Measurements from ENCODE around the gene CEP72. TPM values are rescaled to one million over a fixed set of nuclear protein-coding genes. Genes with fewer than 3 reads are reported as not detected.

CEP72 gene
- total RNA-seq, 1 experiment from 2014 or later: 17.3 TPM

DNA sequence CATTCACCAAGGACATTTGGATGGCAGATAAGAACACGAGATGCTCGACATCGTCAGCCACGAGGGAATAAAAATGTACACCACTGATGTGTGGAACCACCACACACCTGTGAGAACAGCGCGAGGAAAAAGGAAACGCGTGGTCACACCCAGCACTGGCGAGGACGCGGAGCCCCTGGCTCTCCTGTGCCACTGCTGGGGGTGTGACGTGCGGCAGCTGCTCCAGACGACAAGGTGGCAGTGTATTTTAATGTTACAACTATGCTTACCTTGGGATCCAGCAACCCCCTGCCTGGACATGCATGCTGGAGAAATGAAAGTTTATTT lies 13.6 kb upstream of the CEP72 start:
- DNase-seq (no peak), ATAC-seq (no peak)
- intact Hi-C loops (cut with micrococcal nuclease): no loop called here
- peaks cover 58% of the 10 kb centered on the region for H3K27me3 ChIP-seq (ENCODE audit: low read length)
- no peaks in the 10 kb centered on the region for H3K36me3 ChIP-seq (ENCODE audit: low read depth, low read length)
- H3K9me3 ChIP-seq (ENCODE audit: low read length): no peaks in the 10 kb centered on the region
- no peaks in the 10 kb centered on the region for H3K4me1 ChIP-seq (ENCODE audit: insufficient read depth, low read length)
- ChIA-PET POLR2A (ENCODE audit: unreplicated experiment) (no interaction called here), CTCF (no interaction called here)
- no peaks in the 10 kb centered on the region for H3K79me2 ChIP-seq (ENCODE audit: low read length)
- no peak overlapping the region for H2AFZ ChIP-seq (ENCODE audit: low read length)
- TF ChIP-seq EZH2 (IDR thresholded peaks at IDR 0.05; ENCODE audit: low read length, unreplicated experiment) (no peak), EZH2phosphoT487 (IDR thresholded peaks at IDR 0.05; ENCODE audit: borderline replicate concordance, low read length) (no peak)
- TF ChIP-seq, protein P1, sequence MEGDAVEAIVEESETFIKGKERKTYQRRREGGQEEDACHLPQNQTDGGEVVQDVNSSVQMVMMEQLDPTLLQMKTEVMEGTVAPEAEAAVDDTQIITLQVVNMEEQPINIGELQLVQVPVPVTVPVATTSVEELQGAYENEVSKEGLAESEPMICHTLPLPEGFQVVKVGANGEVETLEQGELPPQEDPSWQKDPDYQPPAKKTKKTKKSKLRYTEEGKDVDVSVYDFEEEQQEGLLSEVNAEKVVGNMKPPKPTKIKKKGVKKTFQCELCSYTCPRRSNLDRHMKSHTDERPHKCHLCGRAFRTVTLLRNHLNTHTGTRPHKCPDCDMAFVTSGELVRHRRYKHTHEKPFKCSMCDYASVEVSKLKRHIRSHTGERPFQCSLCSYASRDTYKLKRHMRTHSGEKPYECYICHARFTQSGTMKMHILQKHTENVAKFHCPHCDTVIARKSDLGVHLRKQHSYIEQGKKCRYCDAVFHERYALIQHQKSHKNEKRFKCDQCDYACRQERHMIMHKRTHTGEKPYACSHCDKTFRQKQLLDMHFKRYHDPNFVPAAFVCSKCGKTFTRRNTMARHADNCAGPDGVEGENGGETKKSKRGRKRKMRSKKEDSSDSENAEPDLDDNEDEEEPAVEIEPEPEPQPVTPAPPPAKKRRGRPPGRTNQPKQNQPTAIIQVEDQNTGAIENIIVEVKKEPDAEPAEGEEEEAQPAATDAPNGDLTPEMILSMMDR (conservative IDR thresholded peaks at IDR 0.05; ENCODE audit: low read depth, low read length): no peak
- no peak overlapping the region for H3K9ac ChIP-seq (ENCODE audit: low read length)
- H3K27ac ChIP-seq (ENCODE audit: low read length): no peak overlapping the region
- no peaks in the 10 kb centered on the region for H3F3A ChIP-seq (ENCODE audit: low read length, unreplicated experiment)
- H3K4me3 ChIP-seq (ENCODE audit: low read length): no peak overlapping the region
- no peak overlapping the region for H3K4me2 ChIP-seq (ENCODE audit: low read length)
- no TSS peak for BruUV-seq (replicated peaks)
- no peaks in the 10 kb centered on the region for H4K20me1 ChIP-seq (ENCODE audit: low read length)
- no peaks in the 10 kb centered on the region for H3K9me2 ChIP-seq (replicated peaks; ENCODE audit: low read length)

DNA sequence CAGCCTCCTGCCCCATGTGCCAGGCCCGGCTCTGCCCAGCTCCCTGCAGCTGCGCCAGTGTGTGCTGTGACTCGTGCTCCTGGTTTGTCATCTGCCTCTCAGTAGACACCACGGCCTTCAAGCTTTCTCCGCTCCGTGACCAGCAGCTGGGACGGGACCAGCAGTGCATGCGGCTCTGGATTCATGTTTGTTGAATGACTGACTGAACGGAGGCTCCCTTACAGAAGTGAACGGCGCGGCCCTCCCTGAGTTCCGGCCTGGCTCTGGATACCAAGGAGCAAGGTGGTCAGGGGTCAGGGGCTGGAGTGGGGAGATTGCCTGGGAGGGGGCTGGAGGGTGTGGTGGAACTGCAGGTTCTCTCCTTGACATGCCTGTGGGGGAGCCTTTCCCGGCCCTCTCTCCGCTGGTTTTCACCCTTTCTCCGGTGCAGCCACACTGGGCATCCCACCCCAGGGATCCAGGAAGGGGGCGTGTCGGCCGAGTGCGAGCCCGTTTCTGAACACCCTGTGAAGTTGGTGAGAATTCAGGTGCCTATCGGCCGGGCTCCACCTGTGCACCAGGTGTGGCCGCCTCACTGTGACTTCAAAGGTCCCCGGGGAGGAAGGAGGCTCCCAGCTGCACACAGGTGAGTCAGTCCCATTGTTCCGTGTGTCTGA lies 11.1 kb upstream of the CEP72 start:
- Histone ChIP-seq H4K20me1 (ENCODE audit: low read length) (no peaks in the 10 kb centered on the region), H2AFZ (ENCODE audit: low read length) (no peak overlapping the region), H3K4me2 (ENCODE audit: low read length) (no peak overlapping the region), H3K27ac (ENCODE audit: low read length) (no peak overlapping the region), H3K4me1 (ENCODE audit: insufficient read depth, low read length) (no peaks in the 10 kb centered on the region), H3K27me3 (ENCODE audit: low read length) (peaks cover 36% of the 10 kb centered on the region), H3K9ac (ENCODE audit: low read length) (no peak overlapping the region), H3K9me3 (ENCODE audit: low read length) (no peaks in the 10 kb centered on the region), H3K4me3 (ENCODE audit: low read length) (no peak overlapping the region), H3F3A (ENCODE audit: low read length, unreplicated experiment) (no peaks in the 10 kb centered on the region), H3K79me2 (ENCODE audit: low read length) (no peaks in the 10 kb centered on the region), H3K9me2 (replicated peaks; ENCODE audit: low read length) (no peaks in the 10 kb centered on the region), H3K36me3 (ENCODE audit: low read depth, low read length) (no peaks in the 10 kb centered on the region)
- intact Hi-C loops (cut with micrococcal nuclease): no loop called here
- ChIA-PET POLR2A (ENCODE audit: unreplicated experiment) (no interaction called here), CTCF (no interaction called here)
- ATAC-seq (peak; percentile 35; the same call in 1 of the 2 replicates), DNase-seq (peak; percentile 5)
- no TSS peak for BruUV-seq (replicated peaks)
- TF ChIP-seq, protein P1 (conservative IDR thresholded peaks at IDR 0.05; ENCODE audit: low read depth, low read length): no peak
- no peak for TF ChIP-seq EZH2 (IDR thresholded peaks at IDR 0.05; ENCODE audit: low read length, unreplicated experiment)
- no peak for TF ChIP-seq EZH2phosphoT487 (IDR thresholded peaks at IDR 0.05; ENCODE audit: borderline replicate concordance, low read length)

DNA sequence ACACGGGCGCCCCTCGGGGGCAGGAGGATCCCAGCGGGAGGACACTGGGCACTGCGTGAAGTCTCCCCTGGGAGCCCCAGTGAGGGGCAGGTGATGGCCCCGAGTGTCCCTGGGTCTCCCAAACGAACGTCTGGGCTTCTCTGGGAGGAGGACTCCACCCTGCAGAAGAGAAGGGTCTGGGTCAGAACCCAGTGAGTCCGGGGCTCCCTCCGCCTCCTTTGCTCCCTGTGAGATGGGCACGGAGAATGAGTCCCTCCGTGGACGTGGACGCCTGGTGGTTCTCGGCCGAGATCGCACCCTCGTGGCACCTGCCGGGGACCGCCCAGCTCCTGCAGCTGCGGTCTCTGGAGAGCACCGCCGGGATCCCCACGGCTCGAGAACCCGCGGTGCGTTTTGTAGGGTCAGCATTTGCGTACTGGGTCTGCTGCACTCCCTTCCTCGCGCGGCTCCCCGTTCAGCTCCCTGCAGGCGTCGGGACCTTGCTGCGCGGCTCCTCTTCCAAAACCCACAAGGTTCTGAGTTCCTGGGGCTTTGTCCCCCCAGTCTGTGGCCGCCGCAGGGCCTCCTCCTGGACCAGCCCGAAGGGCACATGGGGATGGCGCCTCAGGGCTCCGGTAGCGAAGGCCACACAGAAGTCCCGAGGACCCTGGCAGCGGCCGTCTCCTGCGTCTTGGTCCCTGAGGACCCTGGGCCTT lies 10.2 kb upstream of the CEP72 start:
- Histone ChIP-seq H3K4me2 (ENCODE audit: low read length) (no peak overlapping the region), H3K9me2 (replicated peaks; ENCODE audit: low read length) (no peaks in the 10 kb centered on the region), H3K9ac (ENCODE audit: low read length) (no peak overlapping the region), H3K27me3 (ENCODE audit: low read length) (peaks cover 27% of the 10 kb centered on the region), H4K20me1 (ENCODE audit: low read length) (no peaks in the 10 kb centered on the region), H3K27ac (ENCODE audit: low read length) (no peak overlapping the region), H3F3A (ENCODE audit: low read length, unreplicated experiment) (no peaks in the 10 kb centered on the region), H3K4me3 (ENCODE audit: low read length) (no peak overlapping the region), H3K9me3 (ENCODE audit: low read length) (no peaks in the 10 kb centered on the region), H3K79me2 (ENCODE audit: low read length) (no peaks in the 10 kb centered on the region), H3K4me1 (ENCODE audit: insufficient read depth, low read length) (no peaks in the 10 kb centered on the region), H2AFZ (ENCODE audit: low read length) (no peak overlapping the region), H3K36me3 (ENCODE audit: low read depth, low read length) (no peaks in the 10 kb centered on the region)
- no peak for DNase-seq
- intact Hi-C loops (cut with micrococcal nuclease): no loop called here
- ChIA-PET CTCF (no interaction called here), POLR2A (ENCODE audit: unreplicated experiment) (no interaction called here)
- BruUV-seq (replicated peaks): no TSS peak
- TF ChIP-seq, protein P1 (conservative IDR thresholded peaks at IDR 0.05; ENCODE audit: low read depth, low read length): no peak
- TF ChIP-seq EZH2phosphoT487 (IDR thresholded peaks at IDR 0.05; ENCODE audit: borderline replicate concordance, low read length) (no peak), EZH2 (IDR thresholded peaks at IDR 0.05; ENCODE audit: low read length, unreplicated experiment) (no peak)
- no peak for ATAC-seq
